ENCODE data around the gene DSCAML1. TPM values are rescaled to one million over a fixed set of nuclear protein-coding genes. Genes with fewer than 3 reads are reported as not detected.

Gene DSCAML1
- total and polyA plus RNA-seq, 10 of the 15 experiments (the other 5 are each of a cell fraction or from before 2014, with no cell fraction given), result 0.03 to 0.18 (median 0.06) TPM; not detected in 1

- intact Hi-C loops (cut with micrococcal nuclease; ENCODE audit: unreplicated experiment) (no loop called here), in situ Hi-C loops (cut with MboI) (no loop called here)
- ChIA-PET CTCF (no interaction called here), SMC1A (ENCODE audit: uncharacterized antibody, unreplicated experiment) (no interaction called here), RAD21 (ENCODE audit: unreplicated experiment) (no interaction called here), POLR2A (no interaction called here)
- Histone ChIP-seq H4K20me1 (ENCODE audit: control insufficient read depth, insufficient read depth) (no peaks in the 10 kb centered on the region), H3K27ac (ENCODE audit: control insufficient read depth, insufficient read depth) (no peak overlapping the region), H2AFZ (ENCODE audit: control insufficient read depth, low read depth, low read length) (no peak overlapping the region), H3K36me3 (ENCODE audit: control insufficient read depth in 2 of 2, insufficient read depth in 2 of 2, low read length in 1 of 2) (no peaks in the 10 kb centered on the region), H3K9ac (ENCODE audit: control insufficient read depth, insufficient read depth, low read length) (no peak overlapping the region), H3K9me3 (replicated peaks; ENCODE audit: control insufficient read depth, insufficient read depth, low read length) (no peaks in the 10 kb centered on the region), H3K4me2 (ENCODE audit: control insufficient read depth, insufficient read depth) (no peak overlapping the region), H3K27me3 (replicated peaks in 1 of 2; ENCODE audit: control insufficient read depth in 2 of 2, insufficient read depth in 2 of 2, low read length in 1 of 2) (peaks cover 0 to 4% of the 10 kb centered on the region in 2 experiments; a peak in 2 of 4 replicates), H3K4me3 (no peak overlapping the region), H3K79me2 (ENCODE audit: control insufficient read depth, insufficient read depth, low read length) (no peaks in the 10 kb centered on the region), H3K4me1 (ENCODE audit: control insufficient read depth, insufficient read depth, low read length) (no peaks in the 10 kb centered on the region)
- WGBS (ENCODE audit: insufficient coverage, insufficient replicate concordance, low lambda C conversion rate, missing lambda C conversion rate), result 33% methylated on average over 7 of the region's 9 CpGs
- TF ChIP-seq TCF3 (IDR thresholded peaks at IDR 0.05; ENCODE audit: borderline replicate concordance, insufficient read depth, low read depth, low read length) (no peak), YBX1 (IDR thresholded peaks at IDR 0.05) (no peak), CBX5 (IDR thresholded peaks at IDR 0.05; ENCODE audit: low read depth) (no peak), MLLT1 (IDR thresholded peaks at IDR 0.05) (no peak), YY1 (IDR thresholded peaks at IDR 0.05; ENCODE audit: low read depth, low read length) (no peak), ZSCAN29 (IDR thresholded peaks at IDR 0.05) (no peak), SMAD1 (IDR thresholded peaks at IDR 0.05; ENCODE audit: low read depth, partially characterized antibody) (no peak), JUND (IDR thresholded peaks at IDR 0.05; ENCODE audit: low read depth, low read length) (no peak), PAX8 (IDR thresholded peaks at IDR 0.05) (no peak), RBBP5 (conservative IDR thresholded peaks at IDR 0.05) (no peak), MYB (IDR thresholded peaks at IDR 0.05; ENCODE audit: borderline replicate concordance, low read depth, low read length) (no peak), PML (IDR thresholded peaks at IDR 0.05; ENCODE audit: low read length) (no peak), RFX5 (IDR thresholded peaks at IDR 0.05; ENCODE audit: low read depth, low read length) (no peak), JUNB (IDR thresholded peaks at IDR 0.05) (no peak), CHD1 (IDR thresholded peaks at IDR 0.05; ENCODE audit: low read depth, low read length) (no peak), NFXL1 (IDR thresholded peaks at IDR 0.05; ENCODE audit: borderline replicate concordance) (no peak), CHD2 (IDR thresholded peaks at IDR 0.05; ENCODE audit: borderline replicate concordance, low read depth, low read length) (no peak), HSF1 (IDR thresholded peaks at IDR 0.05; ENCODE audit: low read depth, low read length) (no peak), RAD21 (IDR thresholded peaks at IDR 0.05; ENCODE audit: insufficient read depth, low read depth, low read length) (no peak)
- FAIRE-seq (no peak), ATAC-seq (no peak), DNase-seq (ENCODE audit: low read depth, low spot score) (no peak)
- BruUV-seq (replicated peaks), result no TSS peak
Observed at GRCh38 chr11:117569911-117570310, 227.1 kb downstream of the DSCAML1 start.

Data from GM12878 (cell line).